Activated B cell treated with CpG ODN at 0.5 μM for 24 hours (primary cell): Measurements from ENCODE around the gene CTSD. TPM values are rescaled to one million over a fixed set of nuclear protein-coding genes. Genes with fewer than 3 reads are reported as not detected.

Experiments
- ATAC-seq: fragments of 200-7000 bp; cut with Tn5 transposase; one replicate; pipeline ENCODE4 v1.10.0; 2021; ENCODE audit warnings: low read depth, mild to moderate bottlenecking, moderate library complexity
- CTCF ChIA-PET: fragments of 350-600 bp; sonication (Branson Sonifier 250); formaldehyde crosslinking; loops from one replicate; lab custom pipeline; 2021; ENCODE audit warnings: antibody characterized with exemption; lab: Charles Lee
- POLR2A ChIA-PET: fragments of 350-600 bp; sonication (Branson Sonifier 250); formaldehyde crosslinking; loops from one replicate; lab custom pipeline; 2021; ENCODE audit warnings: antibody characterized with exemption; lab: Charles Lee
- DNase-seq: peaks from one replicate; pipeline ENCODE4 v3.0.0; 2022
- H3K27ac Mint-ChIP-seq: one replicate; pipeline ENCODE4 v1.8.0; 2020; ENCODE audit warnings: mixed read lengths
- H3K27me3 Mint-ChIP-seq: one replicate; pipeline ENCODE4 v1.8.0; 2021; ENCODE audit warnings: mixed read lengths
- H3K36me3 Mint-ChIP-seq: one replicate; pipeline ENCODE4 v1.8.0; 2021; ENCODE audit warnings: low read depth, mixed read lengths
- H3K4me1 Mint-ChIP-seq: one replicate; pipeline ENCODE4 v1.8.0; 2021; ENCODE audit warnings: mixed read lengths
- H3K4me3 Mint-ChIP-seq: one replicate; pipeline ENCODE4 v1.8.0; 2020; ENCODE audit warnings: mild to moderate bottlenecking, mixed read lengths
- H3K9me3 Mint-ChIP-seq: one replicate; pipeline ENCODE4 v1.8.0; 2020; ENCODE audit warnings: mixed read lengths
- CTCF ChIP-seq: fragments of 200-600 bp; IDR thresholded peaks from one replicate; pipeline ENCODE4 v1.8.0; 2022; ENCODE audit warnings: antibody characterized with exemption, mild to moderate bottlenecking
- intact Hi-C: fragments of 100-400 bp; cut with micrococcal nuclease; formaldehyde crosslinking; loops from one replicate; pipeline ENCODE4 v1.15.1; 2024
- total RNA-seq: library from RNA; stranded (reverse); gene quantifications from 2 replicates; pipeline ENCODE4 v1.2.3, GENCODE V29; 2022

CTSD gene
- total RNA-seq, 1 donor from 2014 or later, result 33.2 TPM

- intact Hi-C loops, result no loop called here
- TF ChIP-seq CTCF, result no peak
- no peak overlapping the region for H3K4me3 Mint-ChIP-seq
- DNase-seq (no peak), ATAC-seq (no peak)
- no peaks in the 10 kb centered on the region for H3K9me3 Mint-ChIP-seq
- CTCF ChIA-PET, result no interaction called here
- no peak overlapping the region for H3K27ac Mint-ChIP-seq
- peaks cover 17% of the 10 kb centered on the region for H3K4me1 Mint-ChIP-seq
- peaks cover 11% of the 10 kb centered on the region for H3K27me3 Mint-ChIP-seq
- POLR2A ChIA-PET, result no interaction called here
- peaks cover 17% of the 10 kb centered on the region for H3K36me3 Mint-ChIP-seq
Measured at GRCh38 chr11:1754376-1755150, 9.2 kb downstream of the CTSD start.

- TF ChIP-seq CTCF, result no peak
- Mint-ChIP-seq H3K9me3 (no peaks in the 10 kb centered on the region), H3K4me1 (peaks cover 20% of the 10 kb centered on the region), H3K4me3 (no peak overlapping the region), H3K27ac (no peak overlapping the region), H3K36me3 (peaks cover 17% of the 10 kb centered on the region), H3K27me3 (peaks cover 13% of the 10 kb centered on the region)
- DNase-seq (no peak), ATAC-seq (no peak)
- ChIA-PET POLR2A (no interaction called here), CTCF (no interaction called here)
- intact Hi-C loops, result no loop called here
Measured at GRCh38 chr11:1753929-1754305, 9.8 kb downstream of the CTSD start.

- ATAC-seq, result no peak
- Mint-ChIP-seq H3K4me3 (no peak overlapping the region), H3K36me3 (peaks cover 17% of the 10 kb centered on the region), H3K27ac (no peak overlapping the region), H3K4me1 (peaks cover 15% of the 10 kb centered on the region), H3K9me3 (no peaks in the 10 kb centered on the region), H3K27me3 (peaks cover 15% of the 10 kb centered on the region)
- ChIA-PET CTCF (no interaction called here), POLR2A (no interaction called here)
- intact Hi-C loops, result no loop called here
- TF ChIP-seq CTCF, result no peak
- no peak for DNase-seq
Measured at GRCh38 chr11:1753229-1753928, 10.3 kb downstream of the CTSD start.

- Mint-ChIP-seq H3K36me3 (peaks cover 17% of the 10 kb centered on the region), H3K9me3 (no peaks in the 10 kb centered on the region), H3K27me3 (peaks cover 15% of the 10 kb centered on the region), H3K4me1 (peaks cover 13% of the 10 kb centered on the region), H3K27ac (no peak overlapping the region), H3K4me3 (no peak overlapping the region)
- intact Hi-C loops, result no loop called here
- ATAC-seq (no peak), DNase-seq (no peak)
- ChIA-PET CTCF (no interaction called here), POLR2A (no interaction called here)
- no peak for TF ChIP-seq CTCF
Measured at GRCh38 chr11:1752907-1753228, 10.9 kb downstream of the CTSD start.

GRCh38 chr11:1751999-1752906 is 11.5 kb downstream of the CTSD start:
- no peak for DNase-seq
- ChIA-PET CTCF (no interaction called here), POLR2A (no interaction called here)
- TF ChIP-seq CTCF, result no peak
- H3K27me3 Mint-ChIP-seq, result peaks cover 15% of the 10 kb centered on the region
- H3K4me1 Mint-ChIP-seq, result peaks cover 10% of the 10 kb centered on the region
- no peaks in the 10 kb centered on the region for H3K9me3 Mint-ChIP-seq
- intact Hi-C loops, result no loop called here
- peaks cover 17% of the 10 kb centered on the region for H3K36me3 Mint-ChIP-seq
- no peak for ATAC-seq
- H3K27ac Mint-ChIP-seq, result no peak overlapping the region
- H3K4me3 Mint-ChIP-seq, result no peak overlapping the region
